HG03103 (cell line): ENCODE results near the gene NGLY1.

Experiments
- ATAC-seq: cut with Tn5 transposase; IDR thresholded peaks from one replicate; pipeline ENCODE4 v1.9.1; 2021; ENCODE audit warnings: low read depth; ENCODE audit not compliant: unreplicated experiment

The NGLY1 gene

DNA sequence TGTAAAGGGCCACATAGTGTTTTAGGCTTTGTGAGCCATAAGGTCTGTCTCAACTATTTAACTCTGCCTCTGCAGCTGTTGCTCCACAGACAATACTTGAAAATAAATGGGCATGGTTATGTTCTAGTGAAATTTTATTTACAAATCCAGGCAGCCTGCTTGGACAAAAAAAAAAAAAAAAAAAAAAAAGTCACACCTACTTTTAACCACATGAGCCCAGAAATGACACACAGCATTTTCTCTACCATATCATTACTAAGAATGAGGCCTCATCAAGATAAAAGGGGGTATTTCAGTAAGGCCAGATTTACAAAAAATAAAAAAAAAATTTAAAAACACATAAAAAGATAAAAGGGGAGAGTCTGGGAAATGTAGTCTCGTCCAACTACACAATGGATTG is 1.7 kb upstream of the NGLY1 start:
- no peak for ATAC-seq

DNA sequence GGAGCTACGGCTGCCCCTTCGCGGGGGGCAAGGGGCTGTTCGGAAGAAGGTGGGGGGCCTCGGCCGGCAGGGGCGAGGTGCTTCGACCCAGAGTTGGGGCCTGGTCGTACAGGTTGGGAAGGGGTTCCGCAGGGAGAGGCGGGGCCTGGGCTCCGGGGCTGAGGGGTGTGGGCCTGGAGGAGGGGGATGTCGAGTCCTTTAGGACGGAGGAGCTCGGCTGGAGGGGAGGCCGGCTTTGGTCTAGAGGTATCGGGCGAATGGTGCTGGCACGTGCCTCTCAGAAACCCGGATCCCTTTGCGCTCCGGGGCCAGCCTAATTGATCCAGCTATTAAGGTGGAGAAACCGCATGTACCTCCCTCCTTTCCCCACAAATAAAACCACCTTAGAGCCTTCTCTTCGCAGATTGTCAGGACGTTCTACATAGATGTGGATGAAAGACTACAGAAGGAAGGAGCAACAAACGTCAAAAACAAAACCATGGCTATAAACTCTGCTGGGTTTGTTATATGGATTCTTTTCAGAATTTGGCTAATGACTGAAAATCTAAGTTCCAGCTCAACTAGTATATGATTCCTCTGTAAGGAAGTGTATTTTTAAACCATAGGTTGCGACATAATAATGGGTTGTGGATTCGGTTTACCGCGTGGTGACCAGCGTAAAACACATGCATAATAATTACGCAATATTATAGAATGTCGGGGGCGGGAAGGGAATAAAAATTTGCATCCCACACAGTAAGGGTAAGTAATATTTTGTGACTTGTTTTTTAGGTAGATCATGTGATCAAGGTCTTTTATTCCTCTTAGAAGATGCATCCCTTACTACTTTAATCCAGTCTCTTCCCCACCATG is 644 bp upstream of the NGLY1 start:
- ATAC-seq, result peak; percentile 22

DNA sequence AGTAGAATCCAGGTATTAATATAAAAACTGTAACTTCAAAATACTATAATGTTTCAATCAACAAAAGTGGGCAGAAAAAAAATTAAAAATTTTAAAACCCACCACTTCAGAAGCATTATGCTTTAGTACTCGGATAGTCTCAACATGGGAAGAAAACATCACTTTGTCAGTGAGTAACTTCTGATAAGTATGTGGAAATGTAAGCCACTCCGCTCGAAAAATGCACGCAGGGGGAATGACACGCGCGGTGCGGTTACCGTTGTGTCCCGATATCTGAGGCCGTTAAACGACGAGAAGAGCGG is 656 bp downstream of the NGLY1 start:
- ATAC-seq, result no peak

DNA sequence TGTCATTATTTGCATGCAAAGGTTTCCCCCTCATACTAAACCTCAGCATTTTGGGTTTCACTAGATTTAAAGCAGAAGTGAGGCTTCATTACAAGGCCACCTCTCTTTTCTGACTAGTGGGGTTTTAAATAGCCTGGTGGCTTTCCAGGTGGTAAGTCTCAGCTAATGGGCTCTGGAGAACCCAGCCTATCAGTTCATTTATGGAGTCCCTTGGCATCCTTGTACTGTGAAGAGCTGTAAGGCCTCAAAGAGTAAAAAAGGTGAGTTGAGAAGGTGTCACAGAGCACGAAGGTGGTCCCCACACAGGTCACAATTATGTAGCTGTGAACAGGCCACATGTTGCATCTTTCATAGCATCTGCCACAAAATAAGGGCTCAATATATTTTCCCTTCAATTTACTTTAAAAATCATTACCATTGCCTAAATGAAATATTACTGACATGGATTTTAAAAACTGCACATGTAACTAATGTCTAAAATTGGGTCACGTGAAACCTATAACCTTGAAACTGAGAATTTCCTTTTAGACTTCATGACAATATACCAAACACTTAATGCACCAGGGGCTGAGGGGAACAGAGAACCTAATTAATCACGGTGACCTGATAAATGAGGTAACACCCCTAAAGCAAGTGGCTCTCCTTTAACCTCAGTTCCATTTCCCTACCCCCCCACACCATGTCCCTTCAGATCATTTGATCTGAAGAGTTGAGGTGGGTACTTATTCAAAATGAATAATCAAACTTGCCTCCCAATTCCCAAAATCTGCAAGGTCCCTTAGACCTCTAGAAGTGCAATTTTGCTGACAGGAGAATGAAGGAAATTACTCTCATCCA is 1.3 kb downstream of the NGLY1 start:
- peak; percentile 60 for ATAC-seq

DNA sequence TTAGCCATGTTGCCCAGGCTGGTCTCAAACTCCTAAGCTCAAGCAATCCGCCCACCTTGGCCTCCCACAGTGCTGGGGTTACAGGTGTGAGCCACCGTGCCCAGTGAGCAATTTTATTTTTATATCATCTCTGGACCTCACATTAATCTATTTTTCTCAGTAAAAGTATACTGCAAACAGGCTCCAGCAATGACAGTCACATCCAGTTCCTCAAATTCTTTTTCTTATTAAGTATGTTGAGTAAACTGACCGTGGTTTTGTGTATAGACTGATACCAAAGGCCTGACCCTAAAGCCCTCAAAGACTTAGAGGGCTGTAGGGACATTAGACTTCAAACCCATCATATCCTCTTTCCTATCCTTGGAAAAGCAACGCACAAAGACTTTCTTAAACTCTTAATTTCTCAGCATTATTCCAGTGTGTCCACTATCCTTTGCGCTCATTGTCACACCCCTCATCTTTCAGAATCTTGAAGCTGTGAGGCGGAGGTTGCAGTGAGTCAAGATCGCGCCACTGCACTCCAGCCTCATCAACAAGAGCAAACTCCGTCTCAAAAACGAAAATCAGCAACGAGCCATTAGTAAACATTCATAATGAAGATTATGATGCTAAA is 2.0 kb downstream of the NGLY1 start:
- no peak for ATAC-seq

DNA sequence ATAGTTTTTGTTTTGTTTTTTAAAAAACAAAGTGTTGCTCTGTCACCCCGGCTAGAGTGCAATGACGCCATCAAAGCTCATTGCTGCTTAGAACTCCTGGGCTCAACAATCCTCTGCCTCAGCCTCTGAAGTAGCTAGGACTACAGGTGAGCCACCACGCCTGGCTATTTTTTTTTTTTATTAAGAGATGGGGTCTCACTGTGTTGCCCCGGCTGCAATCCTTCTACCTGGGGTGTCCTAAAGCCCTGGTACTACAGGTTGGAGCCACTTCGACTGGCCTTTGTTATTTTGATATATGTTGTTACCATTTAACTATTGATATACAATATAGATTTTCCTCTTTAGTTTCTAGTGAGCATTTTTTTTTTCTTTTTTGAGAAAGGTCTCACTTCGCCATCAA is 2.6 kb downstream of the NGLY1 start:
- no peak for ATAC-seq

DNA sequence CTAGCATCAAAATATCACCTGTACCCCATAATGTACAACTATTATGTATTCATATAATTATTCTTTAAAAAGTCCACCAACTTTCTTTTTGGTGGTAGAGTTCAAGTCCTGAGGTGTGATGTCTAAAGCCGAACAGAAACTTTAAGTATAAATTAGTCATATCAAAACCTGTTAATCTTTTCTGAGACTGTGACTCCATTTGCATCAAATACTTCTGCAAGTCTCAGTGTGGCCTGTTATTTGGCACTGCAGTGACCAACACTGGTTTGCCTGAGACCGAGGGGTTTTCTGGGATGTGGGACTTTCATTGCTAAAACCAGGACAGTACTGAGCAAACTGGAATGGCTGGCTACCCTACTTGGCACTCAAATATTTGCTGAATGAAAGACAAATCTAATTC is 7.3 kb downstream of the NGLY1 start:
- no peak for ATAC-seq

DNA sequence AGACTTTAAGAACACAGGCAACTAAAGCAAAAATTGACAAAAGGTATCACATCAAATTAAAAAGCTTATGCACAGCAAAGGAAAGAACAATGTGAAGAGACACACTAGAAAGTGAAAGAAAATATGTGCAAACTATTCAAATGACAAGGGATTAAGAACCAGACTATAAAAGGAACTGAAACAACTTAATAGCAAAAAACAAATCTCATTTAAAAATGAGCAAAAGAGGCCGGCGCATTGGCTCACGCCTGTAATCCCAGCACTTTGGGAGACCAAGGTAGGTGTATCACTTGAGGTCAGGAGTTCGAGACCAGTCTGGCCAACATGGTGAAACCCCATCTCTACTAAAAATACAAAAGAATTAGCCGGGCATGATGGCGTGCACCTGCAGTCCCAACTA is 14.4 kb downstream of the NGLY1 start:
- peak; percentile 87 for ATAC-seq

DNA sequence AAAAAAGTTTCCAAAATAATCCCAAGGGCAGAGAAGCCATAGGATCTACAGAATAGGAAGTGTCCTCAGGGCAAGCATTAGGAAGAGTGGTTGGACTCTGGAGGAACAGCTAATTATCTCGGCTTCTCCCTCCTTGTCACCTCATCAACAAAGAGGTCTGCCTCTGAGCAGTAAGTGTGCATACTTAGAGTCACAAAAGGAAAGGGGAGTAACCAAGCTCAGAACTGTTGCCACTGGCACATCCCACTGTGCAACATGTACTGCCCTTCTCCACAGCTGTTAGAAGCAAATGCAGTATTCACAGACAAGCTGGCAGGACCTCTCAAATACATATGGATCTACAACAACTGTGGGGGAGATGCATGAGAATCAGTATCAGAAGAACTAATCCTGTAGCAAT is 31.5 kb downstream of the NGLY1 start:
- ATAC-seq, result no peak

DNA sequence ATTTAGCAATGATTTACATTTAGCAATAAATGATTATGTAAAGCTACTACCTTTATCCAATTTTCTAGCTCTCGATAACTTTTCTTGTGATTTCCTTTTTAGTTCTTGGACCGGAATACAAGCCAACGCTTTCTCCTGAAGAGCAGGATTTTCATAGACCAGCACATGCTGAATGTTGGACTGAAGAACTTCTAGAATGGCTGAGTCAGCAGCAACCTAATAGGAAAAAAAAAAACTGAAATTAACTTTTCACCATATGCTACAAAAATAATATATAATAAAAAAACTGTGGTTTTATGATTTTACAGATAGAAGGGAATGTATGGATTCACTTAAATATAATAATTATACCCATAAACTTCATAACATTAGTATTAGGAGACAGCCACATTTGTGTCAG is 32.2 kb downstream of the NGLY1 start:
- ATAC-seq, result no peak

DNA sequence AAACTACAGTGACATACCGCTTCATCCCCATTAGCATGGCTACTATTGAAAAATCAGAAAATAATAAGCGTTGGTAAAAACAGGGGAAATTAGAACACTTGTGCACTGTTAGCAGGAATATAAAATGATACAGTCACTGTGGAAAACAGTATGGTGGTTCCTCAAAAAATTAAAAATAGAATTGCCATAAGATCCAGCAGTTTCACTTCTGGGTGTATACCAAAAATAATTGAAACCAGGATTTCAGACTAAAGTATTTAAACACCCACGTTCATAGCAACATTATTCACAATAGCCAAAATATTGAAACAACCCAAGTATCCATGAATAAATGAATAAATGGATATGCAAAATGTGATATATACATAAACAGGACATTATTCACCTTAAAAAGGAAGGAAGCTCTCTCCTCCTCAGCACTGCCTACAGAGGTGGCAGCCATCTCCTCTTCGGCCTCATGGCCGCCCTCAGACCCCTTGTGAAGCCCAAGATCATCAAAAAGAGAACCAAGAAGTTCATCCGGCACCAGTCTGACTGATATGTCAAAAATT is 34.1 kb downstream of the NGLY1 start:
- ATAC-seq, result no peak

DNA sequence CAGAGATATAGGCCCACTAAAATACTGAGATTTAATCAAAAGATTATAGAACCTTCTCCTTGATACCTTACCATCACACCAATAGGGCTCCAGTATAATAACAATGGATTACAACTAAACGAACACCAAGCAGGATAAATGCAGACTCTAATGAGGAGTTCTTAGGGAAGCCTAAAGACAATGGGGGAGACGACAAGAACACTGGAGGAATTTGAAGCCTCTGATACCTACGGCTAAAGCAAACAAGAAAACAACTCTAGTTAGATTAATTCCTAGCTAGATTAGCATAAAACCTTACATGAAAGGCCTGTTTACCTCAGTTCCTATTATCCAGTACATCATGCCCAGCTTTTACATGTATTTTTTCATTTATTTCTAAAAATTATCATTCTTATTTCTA is 35.1 kb downstream of the NGLY1 start:
- no peak for ATAC-seq

DNA sequence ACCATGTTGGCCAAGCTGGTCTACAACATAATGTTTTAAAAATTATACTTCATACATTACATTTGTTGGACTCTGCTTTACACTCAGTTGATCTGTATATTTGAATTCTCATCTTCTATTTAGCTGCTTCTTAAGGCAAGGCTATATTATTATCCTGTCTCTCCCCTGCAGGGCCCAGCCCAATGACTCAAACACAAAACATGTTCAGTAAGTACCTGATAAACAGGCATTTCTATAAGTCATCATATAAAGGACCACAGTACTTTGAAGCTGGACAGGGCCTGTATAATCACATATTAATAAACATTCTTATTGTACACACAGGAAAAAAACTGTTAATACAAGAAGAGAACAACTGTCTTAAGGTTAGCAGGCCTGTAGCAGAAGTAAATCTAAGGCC is 36.2 kb downstream of the NGLY1 start:
- no peak for ATAC-seq

DNA sequence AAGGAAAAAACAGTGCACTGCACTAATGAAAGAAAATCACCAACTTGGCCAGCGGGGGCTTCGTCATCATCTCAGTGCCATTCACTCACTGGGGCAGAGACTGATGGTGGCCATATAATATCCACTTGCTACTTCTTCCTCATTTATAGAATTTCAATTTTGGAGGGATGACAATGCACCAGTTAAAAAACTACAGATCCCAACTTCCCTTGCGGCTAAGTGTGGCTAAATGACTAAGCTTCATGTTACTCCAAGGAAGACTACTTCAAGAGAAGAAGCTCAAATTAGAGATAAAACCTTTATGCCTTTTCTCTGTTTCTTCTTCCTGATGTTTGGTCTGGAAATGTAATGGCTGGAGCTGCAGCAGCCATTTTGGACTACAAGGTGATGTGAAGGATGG is 38.8 kb downstream of the NGLY1 start:
- no peak for ATAC-seq

DNA sequence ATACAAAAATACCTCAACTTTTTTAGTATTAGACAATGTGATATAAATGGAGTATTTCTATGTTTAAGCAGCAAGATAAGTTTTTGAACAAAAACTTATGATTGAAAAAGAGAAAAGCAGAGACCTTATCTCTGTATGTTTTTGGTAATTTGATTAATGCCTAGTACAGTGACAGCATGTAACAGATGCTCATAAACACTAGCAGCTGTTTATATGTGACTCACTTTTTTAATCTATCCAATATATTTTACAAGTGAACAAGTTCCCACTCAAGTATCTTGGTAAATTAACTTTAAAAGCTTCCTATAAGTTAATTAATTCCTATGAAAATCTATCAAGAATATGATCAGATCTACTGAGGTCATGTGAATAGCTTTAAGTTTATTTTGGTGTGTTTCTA is 55.1 kb downstream of the NGLY1 start:
- no peak for ATAC-seq

DNA sequence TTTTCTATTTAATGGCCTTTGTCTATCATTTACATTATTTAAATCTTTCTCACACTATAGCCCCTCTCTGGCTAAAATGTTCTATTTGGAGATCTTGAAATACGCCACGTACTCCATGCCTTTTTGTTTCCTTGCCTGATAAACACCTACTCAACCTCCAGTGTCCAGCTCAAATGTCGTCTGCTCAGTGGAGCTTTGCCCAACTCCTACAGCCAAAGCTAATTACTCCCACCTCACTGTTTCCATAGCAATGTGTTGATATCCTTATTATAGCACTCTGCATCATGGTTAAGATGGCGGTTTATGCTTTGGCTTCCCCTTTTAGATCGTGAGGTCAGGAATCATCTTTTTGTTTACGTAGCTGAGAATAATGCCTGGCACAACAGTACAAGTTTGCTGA is 55.9 kb downstream of the NGLY1 start:
- ATAC-seq, result no peak

DNA sequence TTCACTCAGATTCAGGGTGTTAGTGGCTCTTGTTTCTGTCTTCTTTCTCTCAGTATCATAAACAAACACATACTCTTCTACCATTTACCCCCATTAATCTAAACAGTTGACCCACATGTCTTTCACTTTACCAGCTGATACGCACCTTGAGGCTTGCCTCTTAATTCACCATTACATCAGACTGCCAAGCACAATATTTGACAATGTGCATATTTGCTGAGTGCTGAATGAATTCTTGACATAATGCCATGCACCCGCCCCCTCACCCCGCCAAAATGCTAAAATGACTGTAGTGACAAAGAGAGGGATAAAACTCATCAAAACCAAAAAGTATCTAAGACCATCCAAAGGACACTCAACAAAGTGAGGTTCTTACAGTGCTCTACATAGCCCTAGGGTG is 57.4 kb downstream of the NGLY1 start:
- ATAC-seq, result no peak

DNA sequence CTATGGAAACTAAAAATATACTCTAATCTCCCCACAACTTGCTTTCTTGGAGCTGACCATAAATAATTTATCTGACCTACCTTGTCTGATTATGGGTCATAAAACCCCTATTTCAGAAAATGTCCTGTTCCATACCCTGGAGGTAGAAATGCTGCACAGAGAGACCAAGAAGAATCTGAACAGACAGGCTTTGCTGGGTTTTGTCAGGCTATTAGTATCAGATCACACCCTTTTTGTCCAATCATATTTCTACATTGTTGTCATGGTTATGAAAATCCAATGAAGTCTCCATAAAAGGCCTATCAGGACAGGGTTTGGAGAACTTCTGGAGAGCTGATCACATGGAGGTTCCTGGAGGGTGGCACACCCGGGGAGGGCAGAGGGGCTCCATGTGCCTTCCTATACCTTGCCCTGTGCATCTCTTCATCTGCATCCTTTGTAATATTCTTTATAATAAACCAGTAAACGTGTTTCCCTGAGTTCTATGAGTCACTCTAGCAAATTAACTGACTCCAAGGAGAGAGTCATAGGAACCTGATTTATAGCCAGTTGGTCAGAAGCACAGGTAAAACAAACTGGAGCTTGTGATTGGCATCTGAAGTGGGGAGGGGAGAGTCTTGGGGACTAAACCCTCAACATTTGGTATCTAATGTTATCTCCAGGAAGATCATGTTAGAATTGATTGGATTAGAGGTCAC is 58.1 kb downstream of the NGLY1 start:
- no peak for ATAC-seq

DNA sequence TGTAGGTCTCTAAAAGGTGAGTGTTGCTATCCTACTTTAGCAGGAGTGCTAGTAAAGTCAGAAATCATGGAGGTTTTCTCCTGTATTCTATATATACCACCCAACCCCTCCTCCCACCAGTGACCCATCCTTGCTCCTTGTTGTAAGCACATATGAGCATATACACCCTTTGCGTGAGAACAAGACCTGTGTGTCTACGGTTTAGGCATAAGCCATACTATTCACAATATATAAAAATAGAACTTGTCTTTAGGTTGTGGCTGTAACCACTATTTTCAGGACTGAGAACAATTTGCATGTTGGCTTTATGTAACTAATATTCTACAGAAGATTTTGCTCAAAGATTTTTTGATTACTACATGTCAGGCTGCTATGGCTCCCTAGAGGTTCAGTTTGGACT is 59.4 kb downstream of the NGLY1 start:
- ATAC-seq, result peak; percentile 49

DNA sequence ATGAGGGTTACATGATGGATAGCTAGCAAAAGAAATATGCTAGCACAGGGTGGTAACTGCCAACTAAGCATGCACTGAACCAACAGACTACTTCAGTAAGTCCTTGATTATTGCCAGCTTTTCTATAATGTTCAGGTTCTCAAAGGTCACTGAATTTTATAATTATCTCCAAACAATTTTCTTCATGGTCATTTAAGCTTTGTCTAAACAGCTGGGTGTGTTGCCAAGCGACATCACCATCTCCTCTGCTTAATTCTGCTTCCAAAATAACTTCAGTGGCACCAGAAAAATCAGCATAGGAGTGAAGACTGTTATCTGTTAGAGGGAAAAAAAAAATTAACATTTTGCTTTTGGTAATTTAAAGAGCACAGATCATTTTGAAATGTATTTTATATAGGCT is 63.9 kb downstream of the NGLY1 start:
- no peak for ATAC-seq
